Body of pancreas (tissue), 4 donors: ENCODE measurements around the gene CSF1. TPM values are rescaled to one million over a fixed set of nuclear protein-coding genes. Genes with fewer than 3 reads are reported as not detected.

Experiments
- ATAC-seq: fragments of 150-250 bp; one replicate; pipeline ENCODE4 v1.9.1; 2016
- DNase-seq, 4 donors: peaks; one replicate each; pipeline ENCODE4 v3.0.0-alpha.2; 2019
- H3K27ac ChIP-seq, 4 donors: fragments of 200-600 bp; sonication (generic); 1 replicate in 3 of 4; 2 replicates in 1 of 4; pipeline versions ENCODE4 v1.5.1 to v1.6.1; 2016 to 2019; ENCODE audit warnings: mild to moderate bottlenecking in 1 of 4, mixed read lengths in 1 of 4, moderate library complexity in 1 of 4
- H3K27me3 ChIP-seq, 2 donors: fragments of 200-600 bp; sonication (generic); one replicate each; pipeline ENCODE4 v1.6.0; 2016; ENCODE audit warnings: mild to moderate bottlenecking in 1 of 2
- H3K36me3 ChIP-seq, 2 donors: fragments of 200-600 bp; sonication (generic); replicated peaks in 1 of 2; 2 replicates each; pipeline ENCODE4 v1.5.1; 2016; ENCODE audit warnings: low read depth in 2 of 2; ENCODE audit not compliant: insufficient read depth in 1 of 2
- H3K4me1 ChIP-seq: fragments of 200-600 bp; sonication (generic); one replicate; pipeline ENCODE4 v1.6.0; 2016
- H3K4me3 ChIP-seq, 2 donors: fragments of 200-600 bp; sonication (generic); 1 replicate in 1 of 2; 2 replicates in 1 of 2; pipeline ENCODE4 v1.5.1; 2016 to 2019
- H3K9me3 ChIP-seq, 3 donors: fragments of 200-600 bp; sonication (generic); 1 replicate in 2 of 3; 2 replicates in 1 of 3; pipeline ENCODE4 v1.5.1; 2016
- CTCF ChIP-seq, 7 experiments: fragments of 450-650 bp in 4 of 7; fragments of 200-600 bp in 3 of 7; sonication (generic) in 3 of 7; IDR thresholded peaks; one replicate each; pipeline ENCODE4 v1.5.1; 2016 to 2019; ENCODE audit warnings: antibody characterized with exemption in 7 of 7
- POLR2A ChIP-seq, 3 donors: fragments of 450-650 bp; IDR thresholded peaks; one replicate each; pipeline ENCODE4 v1.6.1; 2016; ENCODE audit warnings: antibody characterized with exemption in 3 of 3, mild to moderate bottlenecking in 2 of 3
- WGBS, 2 donors: methylation state at CpG; one replicate each; pipeline ENCODE4 v1.1.5; 2017; 5-methylcytosine and 5-hydroxymethylcytosine counted together
- intact Hi-C: fragments of 100-400 bp; cut with DNase I; formaldehyde crosslinking; loops from one replicate; pipeline ENCODE4 v1.15.1; 2023
- total RNA-seq, 2 donors: library from RNA; depleted of rRNA; stranded (reverse); fragments of >200 nt; gene quantifications; one replicate each; pipeline ENCODE4 v1.1.0, GENCODE V29; 2016

Gene CSF1
- total RNA-seq, 2 donors from 2014 or later = 26.7 to 60.7 TPM

GRCh38 chr1:109933856-109934711, 23.4 kb downstream of the CSF1 start:
- Histone ChIP-seq H3K27me3 (no peaks in the 10 kb centered on the region), H3K4me3 (no peak overlapping the region), H3K9me3 (no peaks in the 10 kb centered on the region), H3K27ac (peak overlapping the region in 3 of 4 donors; percentile 74 to 79 (median 78)), H3K4me1 (peaks cover 56% of the 10 kb centered on the region), H3K36me3 (no peaks in the 10 kb centered on the region)
- intact Hi-C loops = no loop called here
- DNase-seq (no peak), ATAC-seq (no peak)
- TF ChIP-seq CTCF (IDR thresholded peaks at IDR 0.05) (no peak), POLR2A (IDR thresholded peaks at IDR 0.05) (no peak)
- WGBS, 2 donors = 61 to 70% methylated on average over 10 of the region's 10 CpGs

- H3K27ac ChIP-seq = peak overlapping the region; percentile 40 to 79 (median 76)
- intact Hi-C loops = no loop called here
These were observed 24.8 kb downstream of the CSF1 start for GRCh38 chr1:109935451-109935900.

GRCh38 chr1:109937738-109938137, 27.1 kb downstream of the CSF1 start:
- H3K4me1 ChIP-seq = peaks cover 33% of the 10 kb centered on the region
- H3K36me3 ChIP-seq = no peaks in the 10 kb centered on the region
- no peak for TF ChIP-seq CTCF (IDR thresholded peaks at IDR 0.05)
- no peak for TF ChIP-seq POLR2A (IDR thresholded peaks at IDR 0.05)
- 90 to 97% methylated on average over 1 of the region's 1 CpG for WGBS, 2 donors
- H3K9me3 ChIP-seq = no peaks in the 10 kb centered on the region
- DNase-seq = no peak
- no peaks in the 10 kb centered on the region for H3K27me3 ChIP-seq
- intact Hi-C loops = no loop called here
- no peak overlapping the region for H3K4me3 ChIP-seq
- no peak for ATAC-seq
- H3K27ac ChIP-seq = no peak overlapping the region

More at GRCh38 chr1:109935451-109935900, 24.8 kb downstream of the CSF1 start:
- TF ChIP-seq CTCF (IDR thresholded peaks at IDR 0.05) (no peak), POLR2A (IDR thresholded peaks at IDR 0.05) (no peak)
- peaks cover 44% of the 10 kb centered on the region for H3K4me1 ChIP-seq
- H3K9me3 ChIP-seq = no peaks in the 10 kb centered on the region
- DNase-seq = peak; percentile 57 to 82 (median 72)
- no peaks in the 10 kb centered on the region for H3K36me3 ChIP-seq
- H3K27me3 ChIP-seq = no peaks in the 10 kb centered on the region
- 27 to 40% methylated on average over 4 of the region's 4 CpGs for WGBS, 2 donors
- ATAC-seq = peak; percentile 65
- H3K4me3 ChIP-seq = no peak overlapping the region

- H3K4me1 ChIP-seq = peaks cover 30% of the 10 kb centered on the region
- TF ChIP-seq POLR2A (IDR thresholded peaks at IDR 0.05) (no peak), CTCF (IDR thresholded peaks at IDR 0.05) (no peak)
- no peaks in the 10 kb centered on the region for H3K9me3 ChIP-seq
- no peaks in the 10 kb centered on the region for H3K27me3 ChIP-seq
- no peaks in the 10 kb centered on the region for H3K36me3 ChIP-seq
- no peak for ATAC-seq
- no peak for DNase-seq
- H3K4me3 ChIP-seq = no peak overlapping the region
- intact Hi-C loops = no loop called here
- no peak overlapping the region for H3K27ac ChIP-seq
- 96 to 100% methylated on average over 2 of the region's 2 CpGs for WGBS, 2 donors
These were observed 27.9 kb downstream of the CSF1 start for GRCh38 chr1:109938556-109938955.
